ENCODE results near the gene TRAPPC1. TPM values are rescaled to one million over a fixed set of nuclear protein-coding genes. Genes with fewer than 3 reads are reported as not detected.

TRAPPC1 gene
- total RNA-seq, 2 donors from 2014 or later: 57.9 to 70.9 TPM

- H3K4me3 ChIP-seq: no peak overlapping the region
- 89% methylated on average over 13 of the region's 13 CpGs for WGBS
- no peak for TF ChIP-seq POLR2AphosphoS5 (IDR thresholded peaks at IDR 0.05)
- TF ChIP-seq, protein P1, sequence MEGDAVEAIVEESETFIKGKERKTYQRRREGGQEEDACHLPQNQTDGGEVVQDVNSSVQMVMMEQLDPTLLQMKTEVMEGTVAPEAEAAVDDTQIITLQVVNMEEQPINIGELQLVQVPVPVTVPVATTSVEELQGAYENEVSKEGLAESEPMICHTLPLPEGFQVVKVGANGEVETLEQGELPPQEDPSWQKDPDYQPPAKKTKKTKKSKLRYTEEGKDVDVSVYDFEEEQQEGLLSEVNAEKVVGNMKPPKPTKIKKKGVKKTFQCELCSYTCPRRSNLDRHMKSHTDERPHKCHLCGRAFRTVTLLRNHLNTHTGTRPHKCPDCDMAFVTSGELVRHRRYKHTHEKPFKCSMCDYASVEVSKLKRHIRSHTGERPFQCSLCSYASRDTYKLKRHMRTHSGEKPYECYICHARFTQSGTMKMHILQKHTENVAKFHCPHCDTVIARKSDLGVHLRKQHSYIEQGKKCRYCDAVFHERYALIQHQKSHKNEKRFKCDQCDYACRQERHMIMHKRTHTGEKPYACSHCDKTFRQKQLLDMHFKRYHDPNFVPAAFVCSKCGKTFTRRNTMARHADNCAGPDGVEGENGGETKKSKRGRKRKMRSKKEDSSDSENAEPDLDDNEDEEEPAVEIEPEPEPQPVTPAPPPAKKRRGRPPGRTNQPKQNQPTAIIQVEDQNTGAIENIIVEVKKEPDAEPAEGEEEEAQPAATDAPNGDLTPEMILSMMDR (IDR thresholded peaks at IDR 0.05): no peak
- TF ChIP-seq POLR2A (IDR thresholded peaks at IDR 0.05): no peak
- peaks cover 39 to 40% of the 10 kb centered on the region in 2 donors for H3K36me3 ChIP-seq
- DNase-seq (ENCODE audit: low spot score): no peak
- no peaks in the 10 kb centered on the region for H3K4me1 ChIP-seq (replicated peaks)
- no peaks in the 10 kb centered on the region for H3K9me3 ChIP-seq
- H3K27ac ChIP-seq: no peak overlapping the region
- no peaks in the 10 kb centered on the region for H3K27me3 ChIP-seq (replicated peaks; ENCODE audit: insufficient read depth)
- intact Hi-C loops (cut with DNase I): loop anchor here (5.0 kb wide), 1 partner anchor 147 kb away; no protein-coding TSS in a partner anchor
Measured at GRCh38 chr17:7910711-7911110, 21.0 kb downstream of the TRAPPC1 start.

DNA sequence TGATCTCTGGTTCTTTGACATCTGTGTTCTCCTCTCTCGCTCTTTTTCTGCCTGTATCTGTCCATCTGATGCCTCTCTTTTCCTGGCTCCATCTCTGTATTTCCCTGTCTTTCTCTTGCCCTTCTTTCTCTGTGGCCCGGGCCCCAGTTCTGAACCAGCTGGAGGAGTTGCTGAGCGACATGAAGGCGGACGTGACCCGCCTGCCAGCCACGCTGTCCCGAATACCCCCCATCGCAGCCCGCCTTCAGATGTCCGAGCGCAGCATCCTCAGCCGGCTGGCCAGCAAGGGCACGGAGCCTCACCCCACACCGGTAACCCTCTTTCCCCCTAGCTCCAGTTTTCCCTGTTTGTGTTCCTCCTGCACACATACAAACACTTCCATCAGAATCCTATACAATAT lies 21.5 kb downstream of the TRAPPC1 start:
- Histone ChIP-seq H3K4me3 (no peak overlapping the region), H3K36me3 (peaks cover 40 to 44% of the 10 kb centered on the region in 2 donors), H3K9me3 (no peaks in the 10 kb centered on the region), H3K27me3 (replicated peaks; ENCODE audit: insufficient read depth) (no peaks in the 10 kb centered on the region), H3K4me1 (replicated peaks) (no peaks in the 10 kb centered on the region), H3K27ac (no peak overlapping the region)
- 94% methylated on average over 15 of the region's 15 CpGs for WGBS
- intact Hi-C loops (cut with DNase I): loop anchor here (5.0 kb wide), 1 partner anchor 147 kb away; no protein-coding TSS in a partner anchor
- TF ChIP-seq POLR2A (IDR thresholded peaks at IDR 0.05) (no peak), POLR2AphosphoS5 (IDR thresholded peaks at IDR 0.05) (no peak)
- TF ChIP-seq, protein P1 (IDR thresholded peaks at IDR 0.05): no peak
- no peak for DNase-seq (ENCODE audit: low spot score)

DNA sequence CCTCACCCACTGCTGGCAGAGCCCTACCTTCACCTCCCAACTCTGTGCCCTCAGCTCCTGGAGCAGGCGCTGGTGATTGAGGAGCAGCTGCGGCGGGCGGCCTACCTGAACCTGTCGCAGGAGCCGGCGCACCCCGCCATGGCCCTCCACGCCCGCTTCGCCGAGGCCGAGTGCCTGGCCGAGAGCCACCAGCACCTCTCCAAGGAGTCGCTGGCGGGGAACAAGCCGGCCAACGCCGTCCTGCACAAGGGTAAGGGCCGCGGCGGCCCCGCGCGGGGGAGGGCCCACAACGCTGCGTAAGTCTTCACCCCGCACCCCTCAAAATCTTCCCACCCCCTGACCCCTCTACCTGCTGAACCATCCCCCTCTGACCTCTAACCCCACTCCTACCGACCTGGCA lies 22.7 kb downstream of the TRAPPC1 start:
- TF ChIP-seq POLR2AphosphoS5 (IDR thresholded peaks at IDR 0.05): no peak
- TF ChIP-seq, protein P1 (IDR thresholded peaks at IDR 0.05): no peak
- no peak for TF ChIP-seq POLR2A (IDR thresholded peaks at IDR 0.05)
- peaks cover 47 to 49% of the 10 kb centered on the region in 2 donors for H3K36me3 ChIP-seq
- no peak overlapping the region for H3K4me3 ChIP-seq
- intact Hi-C loops (cut with DNase I): no loop called here
- WGBS: 91% methylated on average over 23 of the region's 29 CpGs
- H3K27ac ChIP-seq: no peak overlapping the region
- H3K9me3 ChIP-seq: no peaks in the 10 kb centered on the region
- no peaks in the 10 kb centered on the region for H3K27me3 ChIP-seq (replicated peaks; ENCODE audit: insufficient read depth)
- no peaks in the 10 kb centered on the region for H3K4me1 ChIP-seq (replicated peaks)
- no peak for DNase-seq (ENCODE audit: low spot score)

GRCh38 chr17:7903154-7904103 lies 28.3 kb downstream of the TRAPPC1 start:
- peaks cover 3% of the 10 kb centered on the region for H3K4me1 ChIP-seq (replicated peaks)
- H3K27ac ChIP-seq: peak overlapping the region; percentile 29 to 76
- DNase-seq (ENCODE audit: low spot score): peak; percentile 57
- H3K27me3 ChIP-seq (replicated peaks; ENCODE audit: insufficient read depth): no peaks in the 10 kb centered on the region
- intact Hi-C loops (cut with DNase I): no loop called here
- WGBS: 56% methylated on average over 22 of the region's 22 CpGs
- H3K36me3 ChIP-seq: peaks cover 45 to 49% of the 10 kb centered on the region in 2 donors
- no peak overlapping the region for H3K4me3 ChIP-seq
- no peaks in the 10 kb centered on the region for H3K9me3 ChIP-seq
- TF ChIP-seq POLR2AphosphoS5 (IDR thresholded peaks at IDR 0.05) (peak; percentile 69), POLR2A (IDR thresholded peaks at IDR 0.05) (no peak)

DNA sequence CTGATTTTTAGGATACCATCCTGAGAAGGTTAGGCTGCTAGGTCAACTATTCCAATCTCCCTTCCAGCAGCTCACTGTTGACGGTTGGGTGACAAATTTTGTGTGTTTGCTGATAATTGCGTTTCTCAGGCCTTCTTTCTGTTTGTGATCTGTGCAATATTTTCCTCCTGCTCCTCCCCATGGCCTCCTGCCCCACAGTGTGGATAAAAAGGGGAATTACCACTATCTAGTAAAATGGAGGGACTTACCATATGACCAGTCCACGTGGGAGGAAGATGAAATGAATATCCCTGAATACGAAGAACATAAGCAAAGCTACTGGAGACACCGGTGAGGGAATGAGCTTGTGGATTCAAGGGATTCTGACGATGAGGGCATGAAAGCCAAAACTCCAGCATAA lies 34.0 kb downstream of the TRAPPC1 start:
- H3K27ac ChIP-seq: peak overlapping the region in 1 of 2 donors; percentile 4
- TF ChIP-seq POLR2A (IDR thresholded peaks at IDR 0.05): no peak
- peak; percentile 23 for TF ChIP-seq POLR2AphosphoS5 (IDR thresholded peaks at IDR 0.05)
- TF ChIP-seq, protein P1 (IDR thresholded peaks at IDR 0.05): peak in 2 of 4 experiments; percentile 55 to 56
- 33% methylated on average over 6 of the region's 6 CpGs for WGBS
- no peak overlapping the region for H3K4me3 ChIP-seq
- no peaks in the 10 kb centered on the region for H3K9me3 ChIP-seq
- no peak for DNase-seq (ENCODE audit: low spot score)
- intact Hi-C loops (cut with DNase I): loop anchor here (5.0 kb wide), 1 partner anchor 35 kb away; no protein-coding TSS in a partner anchor
- peaks cover 28 to 46% of the 10 kb centered on the region in 2 donors for H3K36me3 ChIP-seq
- no peaks in the 10 kb centered on the region for H3K4me1 ChIP-seq (replicated peaks)
- H3K27me3 ChIP-seq (replicated peaks; ENCODE audit: insufficient read depth): no peaks in the 10 kb centered on the region

Data from prostate gland (tissue), 2 donors.